ENCODE results near the gene OGN.

GRCh38 chr9:92385953-92386352 is 18.4 kb downstream of the OGN start:
- no peak for TF ChIP-seq CTCF (conservative IDR thresholded peaks at IDR 0.05; ENCODE audit: low read depth, low read length)
- TF ChIP-seq EZH2 (IDR thresholded peaks at IDR 0.05; ENCODE audit: borderline replicate concordance, low read depth, low read length, poor library complexity, severe bottlenecking): no peak
